ENCODE data around the gene SLC2A4RG. TPM values are rescaled to one million over a fixed set of nuclear protein-coding genes. Genes with fewer than 3 reads are reported as not detected.

SLC2A4RG gene
- total RNA-seq, 4 donors from 2014 or later: 26.3 to 50.2 (median 47.7) TPM

GRCh38 chr20:63783970-63784369 lies 44.4 kb downstream of the SLC2A4RG start:
- DNase-seq: no peak
- WGBS, 2 donors (ENCODE audit: low coverage in 1 of 2): 83 to 90% methylated on average over 3 to 16 of the region's 16 CpGs
- Histone ChIP-seq H3K36me3 (no peaks in the 10 kb centered on the region), H3K9me3 (no peaks in the 10 kb centered on the region), H3K27me3 (no peaks in the 10 kb centered on the region), H3K4me3 (no peak overlapping the region), H3K27ac (no peak overlapping the region), H3K4me1 (peaks cover 0 to 3% (median 0%) of the 10 kb centered on the region in 4 donors)
- in situ Hi-C loops (cut with MboI; ENCODE audit: low pct_ligation_motif_present in 1 of 4, low pct_unique_long_range_greater_than_20kb in 1 of 4, low sequenced_read_pairs in 3 of 4) (no loop called here), intact Hi-C loops (cut with DNase I; ENCODE audit: low total_unique reads) (loop anchor here (10.0 kb wide), 1 partner anchor 249 kb away; the partner anchor contains the start of gene PTK6)
- no peak for TF ChIP-seq POLR2AphosphoS5 (IDR thresholded peaks at IDR 0.05)
- no peak for TF ChIP-seq EP300 (IDR thresholded peaks at IDR 0.05; ENCODE audit: low read depth)
- TF ChIP-seq POLR2A (IDR thresholded peaks at IDR 0.05): no peak
- TF ChIP-seq, protein P1, sequence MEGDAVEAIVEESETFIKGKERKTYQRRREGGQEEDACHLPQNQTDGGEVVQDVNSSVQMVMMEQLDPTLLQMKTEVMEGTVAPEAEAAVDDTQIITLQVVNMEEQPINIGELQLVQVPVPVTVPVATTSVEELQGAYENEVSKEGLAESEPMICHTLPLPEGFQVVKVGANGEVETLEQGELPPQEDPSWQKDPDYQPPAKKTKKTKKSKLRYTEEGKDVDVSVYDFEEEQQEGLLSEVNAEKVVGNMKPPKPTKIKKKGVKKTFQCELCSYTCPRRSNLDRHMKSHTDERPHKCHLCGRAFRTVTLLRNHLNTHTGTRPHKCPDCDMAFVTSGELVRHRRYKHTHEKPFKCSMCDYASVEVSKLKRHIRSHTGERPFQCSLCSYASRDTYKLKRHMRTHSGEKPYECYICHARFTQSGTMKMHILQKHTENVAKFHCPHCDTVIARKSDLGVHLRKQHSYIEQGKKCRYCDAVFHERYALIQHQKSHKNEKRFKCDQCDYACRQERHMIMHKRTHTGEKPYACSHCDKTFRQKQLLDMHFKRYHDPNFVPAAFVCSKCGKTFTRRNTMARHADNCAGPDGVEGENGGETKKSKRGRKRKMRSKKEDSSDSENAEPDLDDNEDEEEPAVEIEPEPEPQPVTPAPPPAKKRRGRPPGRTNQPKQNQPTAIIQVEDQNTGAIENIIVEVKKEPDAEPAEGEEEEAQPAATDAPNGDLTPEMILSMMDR (IDR thresholded peaks at IDR 0.05): no peak

DNA sequence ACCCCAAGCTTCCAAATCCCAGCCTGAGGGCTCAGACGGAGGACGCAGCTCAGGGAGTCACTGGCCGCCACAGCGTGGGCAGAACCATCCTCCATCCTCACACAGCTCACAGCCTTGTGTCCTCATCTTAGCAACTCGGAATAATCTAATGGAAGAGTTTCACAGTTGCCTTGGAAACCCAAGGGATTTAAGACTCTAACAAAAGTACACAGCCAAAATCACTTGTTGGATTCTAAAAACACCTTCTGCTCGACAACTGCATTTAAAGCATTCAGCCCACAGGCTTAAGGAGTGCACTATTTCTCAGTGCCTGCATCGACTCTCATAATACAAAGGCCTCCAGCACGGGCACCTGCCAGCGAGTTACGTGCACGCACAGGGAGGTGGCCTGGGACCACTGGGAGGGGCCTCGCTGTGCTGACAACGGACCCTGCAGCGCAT lies 46.1 kb downstream of the SLC2A4RG start:
- no peak overlapping the region for H3K4me3 ChIP-seq
- no peak for DNase-seq
- H3K4me1 ChIP-seq: peaks cover 0 to 3% (median 0%) of the 10 kb centered on the region in 4 donors
- in situ Hi-C loops (cut with MboI; ENCODE audit: low pct_ligation_motif_present in 1 of 4, low pct_unique_long_range_greater_than_20kb in 1 of 4, low sequenced_read_pairs in 3 of 4): no loop called here
- TF ChIP-seq POLR2A (IDR thresholded peaks at IDR 0.05): no peak
- TF ChIP-seq EP300 (IDR thresholded peaks at IDR 0.05; ENCODE audit: low read depth): no peak
- TF ChIP-seq, protein P1 (IDR thresholded peaks at IDR 0.05): no peak
- no peak for TF ChIP-seq POLR2AphosphoS5 (IDR thresholded peaks at IDR 0.05)
- H3K27ac ChIP-seq: no peak overlapping the region
- H3K36me3 ChIP-seq: no peaks in the 10 kb centered on the region
- H3K9me3 ChIP-seq: no peaks in the 10 kb centered on the region
- intact Hi-C loops (cut with DNase I; ENCODE audit: low total_unique reads): loop anchor here (10.0 kb wide), 1 partner anchor 251 kb away; the partner anchor contains the start of gene PTK6
- 69 to 80% methylated on average over 1 to 14 of the region's 14 CpGs for WGBS, 2 donors (ENCODE audit: low coverage in 1 of 2)
- no peaks in the 10 kb centered on the region for H3K27me3 ChIP-seq

- in situ Hi-C loops (cut with MboI; ENCODE audit: low pct_ligation_motif_present in 1 of 4, low pct_unique_long_range_greater_than_20kb in 1 of 4, low sequenced_read_pairs in 3 of 4): no loop called here
- Histone ChIP-seq H3K27me3 (no peaks in the 10 kb centered on the region), H3K9me3 (no peaks in the 10 kb centered on the region), H3K4me3 (no peak overlapping the region), H3K27ac (no peak overlapping the region), H3K36me3 (no peaks in the 10 kb centered on the region), H3K4me1 (no peaks in the 10 kb centered on the region)
- no peak for TF ChIP-seq EP300 (IDR thresholded peaks at IDR 0.05; ENCODE audit: low read depth)
- TF ChIP-seq, protein P1 (IDR thresholded peaks at IDR 0.05): no peak
- TF ChIP-seq POLR2A (IDR thresholded peaks at IDR 0.05): no peak
- no peak for TF ChIP-seq POLR2AphosphoS5 (IDR thresholded peaks at IDR 0.05)
- no peak for DNase-seq
- 75 to 85% methylated on average over 7 to 11 of the region's 11 CpGs for WGBS, 2 donors (ENCODE audit: low coverage in 1 of 2)
- intact Hi-C loops (cut with DNase I; ENCODE audit: low total_unique reads): loop anchor here (10.0 kb wide), 1 partner anchor 253 kb away; the partner anchor contains the start of gene PTK6
Observed at GRCh38 chr20:63787302-63787701, 47.7 kb downstream of the SLC2A4RG start.

DNA sequence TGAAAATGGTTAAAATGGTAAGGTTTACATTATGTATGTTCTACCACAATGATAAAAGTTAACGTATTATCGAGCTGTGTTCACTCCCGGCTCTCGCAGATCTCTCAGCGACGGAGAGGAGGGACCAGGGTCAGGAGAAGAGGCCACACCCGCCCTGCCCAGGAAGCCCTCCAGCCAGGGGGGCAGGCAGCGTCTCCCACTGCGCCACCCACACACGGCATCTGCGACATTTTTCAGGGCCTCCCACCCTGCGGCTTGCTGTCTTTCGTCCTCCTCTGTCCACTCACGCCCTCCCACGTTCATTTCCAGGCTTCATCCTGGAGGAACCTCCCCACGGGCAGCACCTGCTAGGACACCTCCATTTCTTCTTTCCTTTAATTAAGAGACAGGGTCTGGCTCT lies 48.2 kb downstream of the SLC2A4RG start:
- no peak for DNase-seq
- Histone ChIP-seq H3K9me3 (no peaks in the 10 kb centered on the region), H3K4me3 (no peak overlapping the region), H3K36me3 (no peaks in the 10 kb centered on the region), H3K27me3 (no peaks in the 10 kb centered on the region), H3K4me1 (no peaks in the 10 kb centered on the region), H3K27ac (no peak overlapping the region)
- TF ChIP-seq POLR2A (IDR thresholded peaks at IDR 0.05) (no peak), EP300 (IDR thresholded peaks at IDR 0.05; ENCODE audit: low read depth) (no peak), POLR2AphosphoS5 (IDR thresholded peaks at IDR 0.05) (no peak)
- TF ChIP-seq, protein P1 (IDR thresholded peaks at IDR 0.05): no peak
- in situ Hi-C loops (cut with MboI; ENCODE audit: low pct_ligation_motif_present in 1 of 4, low pct_unique_long_range_greater_than_20kb in 1 of 4, low sequenced_read_pairs in 3 of 4): no loop called here
- 85 to 87% methylated on average over 4 to 16 of the region's 16 CpGs for WGBS, 2 donors (ENCODE audit: low coverage in 1 of 2)
- intact Hi-C loops (cut with DNase I; ENCODE audit: low total_unique reads): loop anchor here (10.0 kb wide), 1 partner anchor 253 kb away; the partner anchor contains the start of gene PTK6
